HCT116 (cell line): ENCODE results near the gene MOB2. TPM values are rescaled to one million over a fixed set of nuclear protein-coding genes. Genes with fewer than 3 reads are reported as not detected.

ENCODE experiments used
- ATAC-seq: fragments of 200-7000 bp; cut with Tn5 transposase; 2 replicates; pipeline ENCODE4 v1.9.1; 2020; ENCODE audit warnings: mild to moderate bottlenecking, moderate library complexity
- BruUV-seq: library from RNA; stranded (reverse); fragments of 400-500 nt; replicated peaks from 2 replicates; lab custom pipeline; 2021; lab: Mats Ljungman, UMichigan
- CTCF ChIA-PET: fragments of 300-600 bp; sonication (Branson Sonifier 250); formaldehyde crosslinking; loops from one replicate; lab custom pipeline; 2021; ENCODE audit warnings: antibody characterized with exemption; lab: Charles Lee
- POLR2A ChIA-PET: fragments of 300-600, 350-600 bp; sonication (Branson Sonifier 250); formaldehyde crosslinking; loops from one replicate; lab custom pipeline; 2021; ENCODE audit warnings: antibody characterized with exemption; lab: Charles Lee
- RAD21 ChIA-PET, 2 experiments: fragments of 300-600 bp; sonication (Branson Sonifier 250); formaldehyde crosslinking; loops; one replicate each; lab custom pipeline; 2023; ENCODE audit warnings: low total read pairs in 2 of 2; ENCODE audit not compliant: uncharacterized antibody in 2 of 2, unreplicated experiment in 2 of 2, low non-redundant PET in 1 of 2; lab: Charles Lee
- DNase-seq: peaks from one replicate; pipeline ENCODE4 v3.0.0-alpha.2; 2010; ENCODE audit warnings: low read depth, low spot score
- H2AFZ ChIP-seq: fragments of 200-600 bp; shearing (Covaris generic), sonication (generic); 2 replicates; pipeline ENCODE4 v1.6.1; 2017; ENCODE audit warnings: low read depth, mixed run types, mixed read lengths, antibody characterized with exemption, low read length; ENCODE audit not compliant: poor library complexity, severe bottlenecking
- H3K27ac ChIP-seq: 2 replicates; pipeline ENCODE4 v1.5.1; 2012; ENCODE audit warnings: low read depth, low read length
- H3K27me3 ChIP-seq: fragments of 200-600 bp; sonication (generic); 2 replicates; pipeline ENCODE4 v1.6.1; 2016; ENCODE audit warnings: mixed run types, low read length, mixed read lengths; ENCODE audit not compliant: insufficient read depth
- H3K36me3 ChIP-seq, 2 experiments: fragments of 200-500 bp in 1 of 2; fragments of 200-600 bp in 1 of 2; sonication (Bioruptor generic) in 1 of 2; sonication (generic) in 1 of 2; 2 replicates each; pipeline versions ENCODE4 v1.5.1 to v1.6.1; 2014 to 2016; ENCODE audit warnings: low read length in 2 of 2, inconsistent platforms in 1 of 2, mixed read lengths in 1 of 2, mixed run types in 1 of 2; ENCODE audit not compliant: insufficient read depth in 2 of 2, control insufficient read depth in 1 of 2
- H3K4me1 ChIP-seq, 2 experiments: fragments of 200-600 bp in 1 of 2; sonication (generic) in 1 of 2; 2 replicates each; pipeline versions ENCODE4 v1.5.1 to v1.6.1; 2012 to 2017; ENCODE audit warnings: low read length in 2 of 2, inconsistent platforms in 1 of 2, mild to moderate bottlenecking in 1 of 2, mixed read lengths in 1 of 2, mixed run types in 1 of 2, moderate library complexity in 1 of 2; ENCODE audit not compliant: insufficient read depth in 2 of 2, control insufficient read depth in 1 of 2
- H3K4me2 ChIP-seq: fragments of 200-600 bp; sonication (generic); 2 replicates; pipeline ENCODE4 v1.6.1; 2017; ENCODE audit warnings: mixed run types, low read length, mixed read lengths
- H3K4me3 ChIP-seq, 2 experiments: fragments of 200-600 bp in 1 of 2; sonication (generic) in 1 of 2; replicated peaks in 1 of 2; 2 replicates each; pipeline ENCODE4 v1.5.1; 2011 to 2016; ENCODE audit warnings: low read length in 2 of 2, control low read depth in 1 of 2, low read depth in 1 of 2, mild to moderate bottlenecking in 1 of 2, mixed read lengths in 1 of 2, mixed run types in 1 of 2
- H3K79me2 ChIP-seq: fragments of 200-600 bp; sonication (generic); 2 replicates; pipeline ENCODE4 v1.6.1; 2017; ENCODE audit warnings: mild to moderate bottlenecking, mixed run types, low read length, moderate library complexity, mixed read lengths; ENCODE audit not compliant: insufficient read depth
- H3K9ac ChIP-seq: fragments of 200-600 bp; sonication (generic); 2 replicates; pipeline ENCODE4 v1.6.1; 2016; ENCODE audit warnings: low read length, mixed read lengths
- H3K9me2 ChIP-seq: fragments of 200-600 bp; sonication (generic), shearing (Covaris generic); 2 replicates; pipeline ENCODE4 v1.6.1; 2017; ENCODE audit warnings: mixed run types, mild to moderate bottlenecking, moderate library complexity; ENCODE audit not compliant: insufficient read depth
- H3K9me3 ChIP-seq, 2 experiments: fragments of 200-500 bp in 1 of 2; fragments of 200-600 bp in 1 of 2; sonication (Bioruptor generic) in 1 of 2; sonication (generic) in 1 of 2; 2 replicates each; pipeline ENCODE4 v1.6.1; 2014 to 2017; ENCODE audit warnings: low read length in 2 of 2, mixed read lengths in 2 of 2, inconsistent platforms in 1 of 2, low read depth in 1 of 2, mild to moderate bottlenecking in 1 of 2, mixed run types in 1 of 2, moderate library complexity in 1 of 2; ENCODE audit not compliant: control insufficient read depth in 1 of 2, insufficient read depth in 1 of 2
- H4K20me1 ChIP-seq: fragments of 200-600 bp; sonication (generic), shearing (Covaris generic); 2 replicates; pipeline ENCODE4 v1.6.1; 2017; ENCODE audit warnings: mixed run types, mild to moderate bottlenecking, moderate library complexity; ENCODE audit not compliant: insufficient read depth
- CTCF ChIP-seq, 3 experiments: fragments of 200-600 bp in 1 of 3; sonication (generic) in 1 of 3; IDR thresholded peaks in 2 of 3; conservative IDR thresholded peaks in 1 of 3; 2 replicates each; pipeline ENCODE4 v1.5.1; 2012 to 2017; ENCODE audit warnings: low read depth in 2 of 3, low read length in 2 of 3, antibody characterized with exemption in 1 of 3, borderline replicate concordance in 1 of 3, control low read depth in 1 of 3, mild to moderate bottlenecking in 1 of 3, mixed read lengths in 1 of 3, mixed run types in 1 of 3, moderate library complexity in 1 of 3; ENCODE audit not compliant: insufficient read depth in 1 of 3
- FOSL1 ChIP-seq: IDR thresholded peaks from 2 replicates; pipeline ENCODE4 v1.6.1; 2012; ENCODE audit warnings: low read depth
- JUND ChIP-seq: IDR thresholded peaks from 2 replicates; pipeline ENCODE4 v1.6.1; 2012
- POLR2AphosphoS5 ChIP-seq: IDR thresholded peaks from 2 replicates; pipeline ENCODE4 v1.6.1; 2011; ENCODE audit warnings: mild to moderate bottlenecking, low read depth, low read length, moderate library complexity
- SRF ChIP-seq: IDR thresholded peaks from 2 replicates; pipeline ENCODE4 v1.6.1; 2012; ENCODE audit warnings: low read depth
- TCF7L2 ChIP-seq: IDR thresholded peaks from 2 replicates; pipeline ENCODE4 v1.7.0; 2011; ENCODE audit warnings: borderline replicate concordance, inconsistent platforms; ENCODE audit not compliant: insufficient read depth, insufficient read length; ENCODE audit errors: extremely low read depth
- ZBTB33 ChIP-seq: IDR thresholded peaks from 2 replicates; pipeline ENCODE4 v1.6.1; 2011; ENCODE audit warnings: mild to moderate bottlenecking, low read length, moderate library complexity; ENCODE audit not compliant: insufficient replicate concordance; ENCODE audit errors: extremely low read depth
- intact Hi-C: fragments of 100-400 bp; cut with micrococcal nuclease; formaldehyde crosslinking; loops from 2 replicates; pipeline ENCODE4 v1.10.0; 2022
- total RNA-seq: library from RNA; stranded (reverse); gene quantifications from one replicate; pipeline ENCODE4 v1.2.1, GENCODE V29; 2021; ENCODE audit not compliant: unreplicated experiment

Gene MOB2
- total RNA-seq, 1 experiment from 2014 or later = 25.7 TPM

- no TSS peak for BruUV-seq
- ATAC-seq (no peak), DNase-seq (no peak)
- ChIA-PET RAD21 (no interaction called here), CTCF (no interaction called here), POLR2A (no interaction called here)
- TF ChIP-seq TCF7L2 (no peak), JUND (no peak), ZBTB33 (no peak), FOSL1 (no peak), SRF (no peak), CTCF (IDR thresholded peaks at IDR 0.05 in 2 of 3, conservative IDR thresholded peaks at IDR 0.05 in 1 of 3; ENCODE audit: borderline replicate concordance in 1 of 3, insufficient read depth in 1 of 3, low read depth in 2 of 3, low read length in 2 of 3) (no peak), POLR2AphosphoS5 (no peak)
- Histone ChIP-seq H3K9ac (no peak overlapping the region), H3K27ac (no peak overlapping the region), H3K9me3 (no peaks in the 10 kb centered on the region), H3K27me3 (no peaks in the 10 kb centered on the region), H3K4me2 (no peak overlapping the region), H3K9me2 (no peaks in the 10 kb centered on the region), H2AFZ (no peak overlapping the region), H3K4me1 (peaks cover 3 to 7% of the 10 kb centered on the region in 2 experiments; a peak in 3 of 4 replicates), H3K36me3 (no peaks in the 10 kb centered on the region), H4K20me1 (no peaks in the 10 kb centered on the region), H3K4me3 (no peak overlapping the region), H3K79me2 (no peaks in the 10 kb centered on the region)
- intact Hi-C loops = no loop called here
Measured at GRCh38 chr11:1457326-1457680, 29.3 kb downstream of the MOB2 start.
